GM23338 (cell line): ENCODE results near the gene SHROOM2. TPM values are rescaled to one million over a fixed set of nuclear protein-coding genes. Genes with fewer than 3 reads are reported as not detected.

Experiments
- ATAC-seq: fragments of 200-7000 bp; cut with Tn5 transposase; 3 replicates; pipeline ENCODE4 v1.9.1; 2020
- DNase-seq: peaks from one replicate; pipeline ENCODE4 v3.0.0-alpha.2; 2015; ENCODE audit warnings: low spot score
- H2AFZ ChIP-seq: fragments of 200-600 bp; sonication (generic); 2 replicates; pipeline ENCODE4 v1.8.0; 2016; ENCODE audit warnings: antibody characterized with exemption, mild to moderate bottlenecking, moderate library complexity
- H3F3A ChIP-seq: fragments of 200-600 bp; sonication (generic); replicated peaks from 2 replicates; pipeline ENCODE4 v1.8.0; 2017; ENCODE audit warnings: antibody characterized with exemption, mixed run types, low read depth
- H3K27ac ChIP-seq: fragments of 200-600 bp; sonication (generic); 2 replicates; pipeline ENCODE4 v1.6.1; 2016; ENCODE audit warnings: low read depth
- H3K27me3 ChIP-seq: fragments of 200-600 bp; sonication (generic); 2 replicates; pipeline ENCODE4 v1.8.0; 2016; ENCODE audit warnings: mild to moderate bottlenecking, mixed run types, moderate library complexity; ENCODE audit not compliant: insufficient read depth
- H3K36me3 ChIP-seq: fragments of 200-600 bp; sonication (generic); 2 replicates; pipeline ENCODE4 v1.8.0; 2016; ENCODE audit warnings: mild to moderate bottlenecking; ENCODE audit not compliant: insufficient read depth
- H3K4me1 ChIP-seq: fragments of 200-600 bp; sonication (generic); 2 replicates; pipeline ENCODE4 v1.8.0; 2016; ENCODE audit warnings: mild to moderate bottlenecking, moderate library complexity; ENCODE audit not compliant: insufficient read depth
- H3K4me2 ChIP-seq: fragments of 200-600 bp; sonication (generic); 2 replicates; pipeline ENCODE4 v1.7.1; 2017; ENCODE audit warnings: mixed run types
- H3K4me3 ChIP-seq: fragments of 200-600 bp; sonication (generic); 2 replicates; pipeline ENCODE4 v1.6.1; 2016; ENCODE audit warnings: mixed run types
- H3K79me2 ChIP-seq: fragments of 200-600 bp; sonication (generic); replicated peaks from 2 replicates; pipeline ENCODE4 v1.8.0; 2017; ENCODE audit warnings: mild to moderate bottlenecking; ENCODE audit not compliant: insufficient read depth
- H3K9me2 ChIP-seq: fragments of 200-600 bp; sonication (generic); 2 replicates; pipeline ENCODE4 v1.8.0; 2017; ENCODE audit not compliant: insufficient read depth
- H4K20me1 ChIP-seq: fragments of 200-600 bp; sonication (generic); replicated peaks from 2 replicates; pipeline ENCODE4 v1.8.0; 2017; ENCODE audit warnings: mild to moderate bottlenecking; ENCODE audit not compliant: insufficient read depth
- H3K27ac Mint-ChIP-seq: 2 replicates; pipeline ENCODE4 v1.8.0; 2020; ENCODE audit warnings: inconsistent platforms, mild to moderate bottlenecking, moderate library complexity, mixed read lengths
- H3K27me3 Mint-ChIP-seq: 3 replicates; pipeline ENCODE4 v1.8.0; 2022; ENCODE audit warnings: low read depth, mild to moderate bottlenecking, moderate library complexity, mixed read lengths, inconsistent platforms; ENCODE audit not compliant: insufficient read depth, poor library complexity
- H3K36me3 Mint-ChIP-seq: 3 replicates; pipeline ENCODE4 v1.8.0; 2021; ENCODE audit warnings: low read depth, mild to moderate bottlenecking, inconsistent platforms, moderate library complexity, mixed read lengths
- H3K4me1 Mint-ChIP-seq: 3 replicates; pipeline ENCODE4 v1.8.0; 2020; ENCODE audit warnings: mild to moderate bottlenecking, inconsistent platforms, mixed read lengths
- H3K4me3 Mint-ChIP-seq: 3 replicates; pipeline ENCODE4 v1.8.0; 2021; ENCODE audit warnings: moderate library complexity, mild to moderate bottlenecking, inconsistent platforms, mixed read lengths
- H3K9me3 Mint-ChIP-seq: 3 replicates; pipeline ENCODE4 v1.8.0; 2020; ENCODE audit warnings: moderate library complexity, mild to moderate bottlenecking, inconsistent platforms, mixed read lengths
- CREB1 ChIP-seq: fragments of 250-450 bp; sonication (Bioruptor Pico); IDR thresholded peaks from 2 replicates; pipeline ENCODE4 v1.5.0; 2020; ENCODE audit warnings: low read depth, mild to moderate bottlenecking, moderate library complexity
- ETS1 ChIP-seq: IDR thresholded peaks from 2 replicates; pipeline ENCODE4 v1.6.1; 2016; ENCODE audit warnings: antibody characterized with exemption
- EZH2 ChIP-seq: fragments of 200-600 bp; sonication (generic); IDR thresholded peaks from one replicate; pipeline ENCODE4 v1.8.0; 2017; ENCODE audit warnings: antibody characterized with exemption, mild to moderate bottlenecking, low read depth; ENCODE audit not compliant: unreplicated experiment
- NANOG ChIP-seq: IDR thresholded peaks from 2 replicates; pipeline ENCODE4 v1.6.1; 2016; ENCODE audit warnings: antibody characterized with exemption, borderline replicate concordance
- POLR2AphosphoS5 ChIP-seq: IDR thresholded peaks from 2 replicates; pipeline ENCODE4 v1.6.1; 2016; ENCODE audit warnings: antibody characterized with exemption, low read depth
- REST ChIP-seq: IDR thresholded peaks from one replicate; pipeline ENCODE4 v1.6.1; 2018; ENCODE audit warnings: antibody characterized with exemption; ENCODE audit not compliant: unreplicated experiment
- ZNF331 ChIP-seq: fragments of 250-450 bp; sonication (Bioruptor Pico); IDR thresholded peaks from 2 replicates; pipeline ENCODE4 v1.5.0; 2020; ENCODE audit warnings: low read depth, mild to moderate bottlenecking, moderate library complexity
- polyA plus RNA-seq: library from polyadenylated mRNA; unstranded; fragments of >200 nt; fragmentation: Nextera tagmentation; extraction: Ambion mirVana; gene quantifications from 2 replicates; pipeline ENCODE4 v1.2.1, GENCODE V29; 2016
- total RNA-seq: library from RNA; depleted of rRNA; stranded (reverse); fragments of >200 nt; shearing (Covaris generic); gene quantifications from 2 replicates; pipeline ENCODE4 v1.2.3, GENCODE V29; 2014

SHROOM2 gene
- total and polyA plus RNA-seq, 2 experiments from 2014 or later, result 3.5 to 15.8 TPM

GRCh38 chrX:9738151-9738550, 48.1 kb upstream of the SHROOM2 start:
- H3K27ac ChIP-seq, result no peak overlapping the region
- Mint-ChIP-seq H3K27me3 (no peaks in the 10 kb centered on the region), H3K27ac (no peak overlapping the region), H3K36me3 (peaks cover 24% of the 10 kb centered on the region), H3K4me3 (no peak overlapping the region), H3K9me3 (0 out of 3 replicates have a peak, but pooled peaks cover 3% of the 10 kb centered on the region), H3K4me1 (no peaks in the 10 kb centered on the region; the same call in 2 of the 3 replicates)
- H2AFZ ChIP-seq, result no peak overlapping the region
- no peaks in the 10 kb centered on the region for H3K79me2 ChIP-seq
- no peaks in the 10 kb centered on the region for H3K36me3 ChIP-seq
- H3K9me2 ChIP-seq, result no peaks in the 10 kb centered on the region
- ATAC-seq (no peak), DNase-seq (no peak)
- H3F3A ChIP-seq, result no peaks in the 10 kb centered on the region
- H3K4me1 ChIP-seq, result no peaks in the 10 kb centered on the region
- no peaks in the 10 kb centered on the region for H4K20me1 ChIP-seq
- no peak overlapping the region for H3K4me3 ChIP-seq
- TF ChIP-seq ETS1 (no peak), POLR2AphosphoS5 (no peak)
- no peaks in the 10 kb centered on the region for H3K27me3 ChIP-seq
- H3K4me2 ChIP-seq, result no peak overlapping the region

- no peak overlapping the region for H2AFZ ChIP-seq
- no peaks in the 10 kb centered on the region for H3K27me3 ChIP-seq
- no peaks in the 10 kb centered on the region for H3K4me1 Mint-ChIP-seq
- no peaks in the 10 kb centered on the region for H4K20me1 ChIP-seq
- no peak overlapping the region for H3K4me3 ChIP-seq
- H3K4me3 Mint-ChIP-seq, result no peak overlapping the region
- ATAC-seq (no peak), DNase-seq (no peak)
- H3K4me1 ChIP-seq, result no peaks in the 10 kb centered on the region
- H3F3A ChIP-seq, result no peaks in the 10 kb centered on the region
- H3K79me2 ChIP-seq, result no peaks in the 10 kb centered on the region
- H3K36me3 ChIP-seq, result no peaks in the 10 kb centered on the region
- H3K9me2 ChIP-seq, result no peaks in the 10 kb centered on the region
- 0 out of 3 replicates have a peak, but pooled peaks cover 1% of the 10 kb centered on the region for H3K9me3 Mint-ChIP-seq
- no peak overlapping the region for H3K4me2 ChIP-seq
- H3K27ac ChIP-seq, result no peak overlapping the region
- TF ChIP-seq EZH2, result no peak
- no peak for TF ChIP-seq ZNF331 (CRISPR knock-in tag)
- TF ChIP-seq REST, result no peak
- TF ChIP-seq CREB1, result no peak
- TF ChIP-seq NANOG, result no peak
- H3K36me3 Mint-ChIP-seq, result peaks cover 25% of the 10 kb centered on the region
- no peak overlapping the region for H3K27ac Mint-ChIP-seq
- no peaks in the 10 kb centered on the region for H3K27me3 Mint-ChIP-seq
Observed at GRCh38 chrX:9739130-9739529, 47.1 kb upstream of the SHROOM2 start.
